ENCODE data around the gene CIDEA.

The CIDEA gene

GRCh38 chr18:12293831-12294230 is 39.7 kb downstream of the CIDEA start:
- H3K9me3 ChIP-seq = no peaks in the 10 kb centered on the region
- H3K27ac ChIP-seq = no peak overlapping the region
- no peaks in the 10 kb centered on the region for H3K36me3 ChIP-seq
- TF ChIP-seq CTCF (IDR thresholded peaks at IDR 0.05) = no peak
- H3K4me3 ChIP-seq (ENCODE audit: low read depth in 1 of 2, low read length in 1 of 2) = no peak overlapping the region
- no peaks in the 10 kb centered on the region for H3K4me1 ChIP-seq (ENCODE audit: control insufficient read depth in 1 of 2, insufficient read depth in 1 of 2, low read depth in 1 of 2, low read length in 1 of 2)
- peaks cover 19% of the 10 kb centered on the region for H3K27me3 ChIP-seq

- Histone ChIP-seq H3K27me3 (peaks cover 4% of the 10 kb centered on the region), H3K4me3 (ENCODE audit: low read depth in 1 of 2, low read length in 1 of 2) (no peak overlapping the region), H3K27ac (no peak overlapping the region), H3K36me3 (no peaks in the 10 kb centered on the region), H3K4me1 (ENCODE audit: control insufficient read depth in 1 of 2, insufficient read depth in 1 of 2, low read depth in 1 of 2, low read length in 1 of 2) (no peaks in the 10 kb centered on the region), H3K9me3 (no peaks in the 10 kb centered on the region)
- no peak for TF ChIP-seq CTCF (IDR thresholded peaks at IDR 0.05)
These were observed 41.4 kb downstream of the CIDEA start for GRCh38 chr18:12295389-12296086.

- H3K27ac ChIP-seq = no peak overlapping the region
- no peak overlapping the region for H3K4me3 ChIP-seq (ENCODE audit: low read depth in 1 of 2, low read length in 1 of 2)
- H3K4me1 ChIP-seq (ENCODE audit: control insufficient read depth in 1 of 2, insufficient read depth in 1 of 2, low read depth in 1 of 2, low read length in 1 of 2) = no peaks in the 10 kb centered on the region
- peaks cover 4% of the 10 kb centered on the region for H3K27me3 ChIP-seq
- no peaks in the 10 kb centered on the region for H3K36me3 ChIP-seq
- TF ChIP-seq CTCF (IDR thresholded peaks at IDR 0.05) = no peak
- H3K9me3 ChIP-seq = no peaks in the 10 kb centered on the region
These were observed 41.9 kb downstream of the CIDEA start for GRCh38 chr18:12296087-12296403.

GRCh38 chr18:12296457-12296856 is 42.3 kb downstream of the CIDEA start:
- Histone ChIP-seq H3K9me3 (no peaks in the 10 kb centered on the region), H3K36me3 (no peaks in the 10 kb centered on the region), H3K4me3 (ENCODE audit: low read depth in 1 of 2, low read length in 1 of 2) (no peak overlapping the region), H3K27ac (no peak overlapping the region), H3K4me1 (ENCODE audit: control insufficient read depth in 1 of 2, insufficient read depth in 1 of 2, low read depth in 1 of 2, low read length in 1 of 2) (no peaks in the 10 kb centered on the region), H3K27me3 (peaks cover 4% of the 10 kb centered on the region)
- no peak for TF ChIP-seq CTCF (IDR thresholded peaks at IDR 0.05)

GRCh38 chr18:12299862-12300261 is 45.7 kb downstream of the CIDEA start:
- H3K36me3 ChIP-seq = no peaks in the 10 kb centered on the region
- no peaks in the 10 kb centered on the region for H3K9me3 ChIP-seq
- no peak for TF ChIP-seq CTCF (IDR thresholded peaks at IDR 0.05)
- H3K27ac ChIP-seq = no peak overlapping the region
- no peak overlapping the region for H3K4me3 ChIP-seq (ENCODE audit: low read depth in 1 of 2, low read length in 1 of 2)
- H3K27me3 ChIP-seq = peaks cover 7% of the 10 kb centered on the region
- no peaks in the 10 kb centered on the region for H3K4me1 ChIP-seq (ENCODE audit: control insufficient read depth in 1 of 2, insufficient read depth in 1 of 2, low read depth in 1 of 2, low read length in 1 of 2)

Measured in neutrophil (primary cell).